ENCODE data around the gene GPR32.
"Not testable (repeated sequence)": the region's sequence is repeated elsewhere in the genome, so short reads cannot be mapped to it uniquely, and the experiment has no call there.

Gene GPR32

GRCh38 chr19:50770164-50770563 lies at the start of gene GPR32:
TSS of gene GPR32 (plus strand) at chr19:50770464. CDS start at chr19:50770601, 137 bp downstream.
- H3K9me3 ChIP-seq (ENCODE audit: control insufficient read depth, insufficient read depth, low read length); H3K9ac ChIP-seq (ENCODE audit: low read depth, low read length); H3K4me1 ChIP-seq (ENCODE audit: control insufficient read depth, insufficient read depth, low read length); H3K4me3 ChIP-seq (ENCODE audit: low read depth, low read length); H3K27me3 ChIP-seq (ENCODE audit: control insufficient read depth, insufficient read depth, low read length); H3K36me3 ChIP-seq (ENCODE audit: control insufficient read depth, insufficient read depth, low read length): not testable (repeated sequence)

GRCh38 chr19:50720921-50721381 lies 49.3 kb upstream of the GPR32 start:
- H3K36me3 ChIP-seq (ENCODE audit: control insufficient read depth, insufficient read depth, low read length): no peaks in the 10 kb centered on the region
- H3K4me3 ChIP-seq (ENCODE audit: low read depth, low read length): no peak overlapping the region
- H3K9ac ChIP-seq (ENCODE audit: low read depth, low read length): no peak overlapping the region
- H3K4me1 ChIP-seq (ENCODE audit: control insufficient read depth, insufficient read depth, low read length): peaks cover 10% of the 10 kb centered on the region
- H3K27me3 ChIP-seq (ENCODE audit: control insufficient read depth, insufficient read depth, low read length): peaks cover 63% of the 10 kb centered on the region
- no peaks in the 10 kb centered on the region for H3K9me3 ChIP-seq (ENCODE audit: control insufficient read depth, insufficient read depth, low read length)

GRCh38 chr19:50721441-50722137 lies 48.7 kb upstream of the GPR32 start:
- Histone ChIP-seq H3K4me3 (ENCODE audit: low read depth, low read length) (no peak overlapping the region), H3K36me3 (ENCODE audit: control insufficient read depth, insufficient read depth, low read length) (no peaks in the 10 kb centered on the region), H3K27me3 (ENCODE audit: control insufficient read depth, insufficient read depth, low read length) (peaks cover 63% of the 10 kb centered on the region), H3K9ac (ENCODE audit: low read depth, low read length) (no peak overlapping the region), H3K4me1 (ENCODE audit: control insufficient read depth, insufficient read depth, low read length) (peaks cover 10% of the 10 kb centered on the region), H3K9me3 (ENCODE audit: control insufficient read depth, insufficient read depth, low read length) (no peaks in the 10 kb centered on the region)

- Histone ChIP-seq H3K27me3 (ENCODE audit: control insufficient read depth, insufficient read depth, low read length) (peaks cover 67% of the 10 kb centered on the region), H3K4me3 (ENCODE audit: low read depth, low read length) (peak overlapping the region; percentile 30), H3K9me3 (ENCODE audit: control insufficient read depth, insufficient read depth, low read length) (no peaks in the 10 kb centered on the region), H3K9ac (ENCODE audit: low read depth, low read length) (no peak overlapping the region), H3K36me3 (ENCODE audit: control insufficient read depth, insufficient read depth, low read length) (no peaks in the 10 kb centered on the region), H3K4me1 (ENCODE audit: control insufficient read depth, insufficient read depth, low read length) (peaks cover 10% of the 10 kb centered on the region)
Measured at GRCh38 chr19:50722201-50723013, 47.9 kb upstream of the GPR32 start.

GRCh38 chr19:50723069-50723468 lies 47.2 kb upstream of the GPR32 start, which contains the start of gene CLEC11A:
TSS of gene CLEC11A (plus strand) at chr19:50723364. CDS start at chr19:50723526, 162 bp downstream.
- H3K4me1 ChIP-seq (ENCODE audit: control insufficient read depth, insufficient read depth, low read length): peaks cover 10% of the 10 kb centered on the region
- H3K9ac ChIP-seq (ENCODE audit: low read depth, low read length): no peak within 1 kb of the TSS
- H3K27me3 ChIP-seq (ENCODE audit: control insufficient read depth, insufficient read depth, low read length): peaks cover 67% of the 10 kb centered on the region
- no peaks in the 10 kb centered on the region for H3K36me3 ChIP-seq (ENCODE audit: control insufficient read depth, insufficient read depth, low read length)
- no peaks in the 10 kb centered on the region for H3K9me3 ChIP-seq (ENCODE audit: control insufficient read depth, insufficient read depth, low read length)
- H3K4me3 ChIP-seq (ENCODE audit: low read depth, low read length): peak within 1 kb of the TSS; percentile 77

GRCh38 chr19:50723735-50724521 lies 46.3 kb upstream of the GPR32 start:
- Histone ChIP-seq H3K9ac (ENCODE audit: low read depth, low read length) (no peak overlapping the region), H3K4me3 (ENCODE audit: low read depth, low read length) (peak overlapping the region; percentile 77)

GRCh38 chr19:50724522-50725217 lies 45.6 kb upstream of the GPR32 start:
- H3K4me3 ChIP-seq (ENCODE audit: low read depth, low read length): peak overlapping the region; percentile 77
- peaks cover 10% of the 10 kb centered on the region for H3K4me1 ChIP-seq (ENCODE audit: control insufficient read depth, insufficient read depth, low read length)
- H3K27me3 ChIP-seq (ENCODE audit: control insufficient read depth, insufficient read depth, low read length): peaks cover 69% of the 10 kb centered on the region
- H3K36me3 ChIP-seq (ENCODE audit: control insufficient read depth, insufficient read depth, low read length): no peaks in the 10 kb centered on the region
- H3K9me3 ChIP-seq (ENCODE audit: control insufficient read depth, insufficient read depth, low read length): no peaks in the 10 kb centered on the region
- peak overlapping the region; percentile 38 for H3K9ac ChIP-seq (ENCODE audit: low read depth, low read length)

More at GRCh38 chr19:50723735-50724521, 46.3 kb upstream of the GPR32 start:
- H3K27me3 ChIP-seq (ENCODE audit: control insufficient read depth, insufficient read depth, low read length): peaks cover 69% of the 10 kb centered on the region
- H3K4me1 ChIP-seq (ENCODE audit: control insufficient read depth, insufficient read depth, low read length): peaks cover 10% of the 10 kb centered on the region
- no peaks in the 10 kb centered on the region for H3K9me3 ChIP-seq (ENCODE audit: control insufficient read depth, insufficient read depth, low read length)
- no peaks in the 10 kb centered on the region for H3K36me3 ChIP-seq (ENCODE audit: control insufficient read depth, insufficient read depth, low read length)

GRCh38 chr19:50725218-50725910 lies 44.9 kb upstream of the GPR32 start:
- Histone ChIP-seq H3K27me3 (ENCODE audit: control insufficient read depth, insufficient read depth, low read length) (peaks cover 65% of the 10 kb centered on the region), H3K4me3 (ENCODE audit: low read depth, low read length) (peak overlapping the region; percentile 63), H3K9me3 (ENCODE audit: control insufficient read depth, insufficient read depth, low read length) (no peaks in the 10 kb centered on the region), H3K4me1 (ENCODE audit: control insufficient read depth, insufficient read depth, low read length) (peaks cover 8% of the 10 kb centered on the region), H3K36me3 (ENCODE audit: control insufficient read depth, insufficient read depth, low read length) (no peaks in the 10 kb centered on the region), H3K9ac (ENCODE audit: low read depth, low read length) (peak overlapping the region; percentile 38)

- H3K4me3 ChIP-seq (ENCODE audit: low read depth, low read length): peak overlapping the region; percentile 63
- no peaks in the 10 kb centered on the region for H3K36me3 ChIP-seq (ENCODE audit: control insufficient read depth, insufficient read depth, low read length)
- H3K9me3 ChIP-seq (ENCODE audit: control insufficient read depth, insufficient read depth, low read length): no peaks in the 10 kb centered on the region
- H3K27me3 ChIP-seq (ENCODE audit: control insufficient read depth, insufficient read depth, low read length): peaks cover 60% of the 10 kb centered on the region
- no peak overlapping the region for H3K9ac ChIP-seq (ENCODE audit: low read depth, low read length)
- peaks cover 6% of the 10 kb centered on the region for H3K4me1 ChIP-seq (ENCODE audit: control insufficient read depth, insufficient read depth, low read length)
Measured at GRCh38 chr19:50725911-50726230, 44.4 kb upstream of the GPR32 start.

GRCh38 chr19:50728084-50728737 lies 42.1 kb upstream of the GPR32 start:
- Histone ChIP-seq H3K9ac (ENCODE audit: low read depth, low read length) (peak overlapping the region; percentile 3), H3K27me3 (ENCODE audit: control insufficient read depth, insufficient read depth, low read length) (peaks cover 37% of the 10 kb centered on the region), H3K4me1 (ENCODE audit: control insufficient read depth, insufficient read depth, low read length) (peaks cover 6% of the 10 kb centered on the region), H3K36me3 (ENCODE audit: control insufficient read depth, insufficient read depth, low read length) (no peaks in the 10 kb centered on the region), H3K4me3 (ENCODE audit: low read depth, low read length) (peak overlapping the region; percentile 60), H3K9me3 (ENCODE audit: control insufficient read depth, insufficient read depth, low read length) (no peaks in the 10 kb centered on the region)

All from iPS-15b (cell line).